ENCODE results near the gene OR51G1. TPM values are rescaled to one million over a fixed set of nuclear protein-coding genes. Genes with fewer than 3 reads are reported as not detected.

OR51G1 gene
- total and polyA plus RNA-seq, 2 donors (not counting 1 experiment from before 2014, with no cell fraction given) = not detected

GRCh38 chr11:4884361-4884760 is 39.8 kb downstream of the OR51G1 start:
- Histone ChIP-seq H3K4me1 (ENCODE audit: control insufficient read depth, extremely low read depth, insufficient read depth, low read length) (no peaks in the 10 kb centered on the region), H3K36me3 (ENCODE audit: control insufficient read depth, insufficient read depth, low read length) (no peaks in the 10 kb centered on the region), H3K9ac (ENCODE audit: insufficient read depth, low read length) (no peak overlapping the region), H3K9me3 (ENCODE audit: control insufficient read depth, insufficient read depth, low read depth, low read length) (no peaks in the 10 kb centered on the region), H4K20me1 (ENCODE audit: control insufficient read depth, extremely low read depth, insufficient read depth, low read length) (no peaks in the 10 kb centered on the region), H3K27me3 (ENCODE audit: control insufficient read depth, insufficient read depth, low read length) (no peaks in the 10 kb centered on the region), H3K4me3 (replicated peaks in 1 of 4; ENCODE audit: control extremely low read depth in 1 of 4, insufficient read depth in 1 of 4, low read depth in 3 of 4, low read length in 4 of 4) (no peak overlapping the region), H3K4me2 (ENCODE audit: extremely low read depth, insufficient read depth, low read length) (no peak overlapping the region), H3K79me2 (ENCODE audit: control insufficient read depth, insufficient read depth, low read length) (no peaks in the 10 kb centered on the region), H3K27ac (ENCODE audit: insufficient read depth, low read length) (no peak overlapping the region), H2AFZ (ENCODE audit: low read length) (no peak overlapping the region)
- DNase-seq (ENCODE audit: low read depth in 2 of 2) = peak in 1 of 2 donors; percentile 49
- TF ChIP-seq EZH2 (IDR thresholded peaks at IDR 0.05; ENCODE audit: low read length, missing control alignments) (no peak), CTCF (conservative IDR thresholded peaks at IDR 0.05 in 1 of 2, IDR thresholded peaks at IDR 0.05 in 1 of 2; ENCODE audit: low read depth in 1 of 2, low read length in 2 of 2) (no peak)

- H4K20me1 ChIP-seq (ENCODE audit: control insufficient read depth, extremely low read depth, insufficient read depth, low read length) = no peaks in the 10 kb centered on the region
- no peak for TF ChIP-seq EZH2 (IDR thresholded peaks at IDR 0.05; ENCODE audit: low read length, missing control alignments)
- no peak for TF ChIP-seq CTCF (conservative IDR thresholded peaks at IDR 0.05 in 1 of 2, IDR thresholded peaks at IDR 0.05 in 1 of 2; ENCODE audit: low read depth in 1 of 2, low read length in 2 of 2)
- no peaks in the 10 kb centered on the region for H3K9me3 ChIP-seq (ENCODE audit: control insufficient read depth, insufficient read depth, low read depth, low read length)
- no peak overlapping the region for H3K27ac ChIP-seq (ENCODE audit: insufficient read depth, low read length)
- no peaks in the 10 kb centered on the region for H3K4me1 ChIP-seq (ENCODE audit: control insufficient read depth, extremely low read depth, insufficient read depth, low read length)
- no peaks in the 10 kb centered on the region for H3K27me3 ChIP-seq (ENCODE audit: control insufficient read depth, insufficient read depth, low read length)
- H3K9ac ChIP-seq (ENCODE audit: insufficient read depth, low read length) = no peak overlapping the region
- H3K4me2 ChIP-seq (ENCODE audit: extremely low read depth, insufficient read depth, low read length) = no peak overlapping the region
- H3K4me3 ChIP-seq (replicated peaks in 1 of 4; ENCODE audit: control extremely low read depth in 1 of 4, insufficient read depth in 1 of 4, low read depth in 3 of 4, low read length in 4 of 4) = no peak overlapping the region
- no peaks in the 10 kb centered on the region for H3K79me2 ChIP-seq (ENCODE audit: control insufficient read depth, insufficient read depth, low read length)
- no peak for DNase-seq (ENCODE audit: low read depth in 2 of 2)
- H3K36me3 ChIP-seq (ENCODE audit: control insufficient read depth, insufficient read depth, low read length) = no peaks in the 10 kb centered on the region
- H2AFZ ChIP-seq (ENCODE audit: low read length) = no peak overlapping the region
Measured at GRCh38 chr11:4882543-4882942, 41.6 kb downstream of the OR51G1 start.

GRCh38 chr11:4881860-4882500 is 42.2 kb downstream of the OR51G1 start, which contains the start of gene OR51T1:
Gene OR51T1, plus strand, starts transcription at chr11:4881900. Its CDS starts 0 bp downstream, at chr11:4881900.
- no peaks in the 10 kb centered on the region for H3K27me3 ChIP-seq (ENCODE audit: control insufficient read depth, insufficient read depth, low read length)
- no peaks in the 10 kb centered on the region for H3K4me1 ChIP-seq (ENCODE audit: control insufficient read depth, extremely low read depth, insufficient read depth, low read length)
- H3K79me2 ChIP-seq (ENCODE audit: control insufficient read depth, insufficient read depth, low read length) = no peaks in the 10 kb centered on the region
- no peaks in the 10 kb centered on the region for H3K36me3 ChIP-seq (ENCODE audit: control insufficient read depth, insufficient read depth, low read length)
- DNase-seq (ENCODE audit: low read depth in 2 of 2) = peak; percentile 8 to 29
- no peak within 1 kb of the TSS for H3K9ac ChIP-seq (ENCODE audit: insufficient read depth, low read length)
- H4K20me1 ChIP-seq (ENCODE audit: control insufficient read depth, extremely low read depth, insufficient read depth, low read length) = no peaks in the 10 kb centered on the region
- no peak within 1 kb of the TSS for H3K4me2 ChIP-seq (ENCODE audit: extremely low read depth, insufficient read depth, low read length)
- H3K4me3 ChIP-seq (replicated peaks in 1 of 4; ENCODE audit: control extremely low read depth in 1 of 4, insufficient read depth in 1 of 4, low read depth in 3 of 4, low read length in 4 of 4) = no peak within 1 kb of the TSS
- TF ChIP-seq EZH2 (IDR thresholded peaks at IDR 0.05; ENCODE audit: low read length, missing control alignments) (no peak), CTCF (conservative IDR thresholded peaks at IDR 0.05 in 1 of 2, IDR thresholded peaks at IDR 0.05 in 1 of 2; ENCODE audit: low read depth in 1 of 2, low read length in 2 of 2) (no peak)
- H3K9me3 ChIP-seq (ENCODE audit: control insufficient read depth, insufficient read depth, low read depth, low read length) = no peaks in the 10 kb centered on the region
- H3K27ac ChIP-seq (ENCODE audit: insufficient read depth, low read length) = no peak within 1 kb of the TSS
- no peak within 1 kb of the TSS for H2AFZ ChIP-seq (ENCODE audit: low read length)
